OCI-LY1 (cell line): ENCODE results near the gene ATP1A3.

Experiments
- CTCF ChIP-seq: fragments of 200-600 bp; sonication (generic), shearing (Covaris generic); IDR thresholded peaks from 2 replicates; pipeline ENCODE4 v1.5.1; 2017; ENCODE audit warnings: mild to moderate bottlenecking, antibody characterized with exemption, low read length, moderate library complexity, mixed read lengths
- EZH2 ChIP-seq: fragments of 200-600 bp; sonication (generic), shearing (Covaris generic); IDR thresholded peaks from 2 replicates; pipeline ENCODE4 v1.8.0; 2017; ENCODE audit warnings: borderline replicate concordance, mixed run types, mild to moderate bottlenecking, antibody characterized with exemption, low read length, moderate library complexity, mixed read lengths

- no peak for TF ChIP-seq CTCF
- no peak for TF ChIP-seq EZH2
Observed at GRCh38 chr19:42033413-42033812, 39.4 kb upstream of the ATP1A3 start.
